Measurements from ENCODE around the gene SMARCAD1. TPM values are rescaled to one million over a fixed set of nuclear protein-coding genes. Genes with fewer than 3 reads are reported as not detected.

The SMARCAD1 gene
- total RNA-seq, 1 donor from 2014 or later: 18.4 TPM

GRCh38 chr4:94181815-94182214 lies 25.9 kb upstream of the SMARCAD1 start:
- no peaks in the 10 kb centered on the region for H3K36me3 ChIP-seq (ENCODE audit: control insufficient read depth, insufficient read depth, low read length)
- TF ChIP-seq CTCF (IDR thresholded peaks at IDR 0.05; ENCODE audit: insufficient read depth, low read length, severe bottlenecking): no peak
- DNase-seq (ENCODE audit: low read depth) (no peak), FAIRE-seq (no peak)
- no peak overlapping the region for H3K4me3 ChIP-seq (ENCODE audit: low read depth, low read length)
- H3K27me3 ChIP-seq (ENCODE audit: control insufficient read depth, insufficient read depth, low read length): no peaks in the 10 kb centered on the region

- TF ChIP-seq CTCF (IDR thresholded peaks at IDR 0.05; ENCODE audit: insufficient read depth, low read length, severe bottlenecking): no peak
- Histone ChIP-seq H3K36me3 (ENCODE audit: control insufficient read depth, insufficient read depth, low read length) (no peaks in the 10 kb centered on the region), H3K4me3 (ENCODE audit: low read depth, low read length) (no peak overlapping the region), H3K27me3 (ENCODE audit: control insufficient read depth, insufficient read depth, low read length) (no peaks in the 10 kb centered on the region)
- FAIRE-seq (no peak), DNase-seq (ENCODE audit: low read depth) (no peak)
Observed at GRCh38 chr4:94202769-94203168, 4.9 kb upstream of the SMARCAD1 start.

- FAIRE-seq: no peak
- TF ChIP-seq CTCF (IDR thresholded peaks at IDR 0.05; ENCODE audit: insufficient read depth, low read length, severe bottlenecking): no peak
- peaks cover 3% of the 10 kb centered on the region for H3K36me3 ChIP-seq (ENCODE audit: control insufficient read depth, insufficient read depth, low read length)
- no peak for DNase-seq (ENCODE audit: low read depth)
- H3K4me3 ChIP-seq (ENCODE audit: low read depth, low read length): peak overlapping the region; percentile 94
- no peaks in the 10 kb centered on the region for H3K27me3 ChIP-seq (ENCODE audit: control insufficient read depth, insufficient read depth, low read length)
Observed at GRCh38 chr4:94208266-94208665, 601 bp downstream of the SMARCAD1 start.

DNA sequence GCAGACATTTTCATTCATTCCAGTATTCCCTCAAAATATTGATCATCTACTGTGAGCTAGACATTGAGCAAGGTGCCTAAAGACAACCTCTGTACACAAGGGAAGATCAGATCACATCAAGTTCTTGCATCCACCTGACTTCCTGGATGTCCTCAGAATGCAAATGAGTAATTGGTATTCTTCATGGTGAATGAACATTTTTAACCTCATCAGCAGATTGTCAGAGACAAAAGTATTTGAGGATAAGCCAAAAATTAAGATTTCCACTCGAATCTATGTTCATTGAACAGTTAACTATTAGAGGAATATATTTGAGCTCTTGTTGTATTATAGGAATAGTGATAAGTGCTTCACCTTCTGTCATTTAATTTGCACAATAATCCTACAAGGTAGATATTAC lies 1.3 kb downstream of the SMARCAD1 start:
- TF ChIP-seq CTCF (IDR thresholded peaks at IDR 0.05; ENCODE audit: insufficient read depth, low read length, severe bottlenecking): no peak
- DNase-seq (ENCODE audit: low read depth) (no peak), FAIRE-seq (no peak)
- no peaks in the 10 kb centered on the region for H3K27me3 ChIP-seq (ENCODE audit: control insufficient read depth, insufficient read depth, low read length)
- H3K4me3 ChIP-seq (ENCODE audit: low read depth, low read length): no peak overlapping the region
- H3K36me3 ChIP-seq (ENCODE audit: control insufficient read depth, insufficient read depth, low read length): peaks cover 3% of the 10 kb centered on the region

DNA sequence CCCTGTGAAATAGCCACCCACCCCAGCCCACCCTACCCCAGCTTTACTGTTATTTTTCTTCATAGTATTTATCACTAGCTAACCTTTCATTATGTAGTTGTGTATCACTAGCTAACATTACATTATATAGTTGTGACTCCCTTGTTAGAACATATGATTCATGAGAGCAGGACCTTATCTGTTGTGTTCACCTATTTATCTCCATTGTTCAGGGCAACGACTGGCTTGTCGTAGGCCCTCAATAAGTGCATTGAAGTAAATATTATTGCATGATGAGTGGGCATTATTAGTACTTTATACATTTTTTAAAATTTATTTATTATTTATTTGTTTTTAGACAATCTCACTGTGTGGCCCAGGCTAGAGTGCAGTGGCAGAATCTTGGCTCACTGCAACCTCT lies 4.2 kb downstream of the SMARCAD1 start:
- no peak for FAIRE-seq
- peaks cover 5% of the 10 kb centered on the region for H3K36me3 ChIP-seq (ENCODE audit: control insufficient read depth, insufficient read depth, low read length)
- TF ChIP-seq CTCF (IDR thresholded peaks at IDR 0.05; ENCODE audit: insufficient read depth, low read length, severe bottlenecking): no peak
- no peak overlapping the region for H3K4me3 ChIP-seq (ENCODE audit: low read depth, low read length)
- no peak for DNase-seq (ENCODE audit: low read depth)
- no peaks in the 10 kb centered on the region for H3K27me3 ChIP-seq (ENCODE audit: control insufficient read depth, insufficient read depth, low read length)

GRCh38 chr4:94214703-94215319 lies 7.1 kb downstream of the SMARCAD1 start:
- DNase-seq (ENCODE audit: low read depth) (no peak), FAIRE-seq (no peak)
- Histone ChIP-seq H3K27me3 (ENCODE audit: control insufficient read depth, insufficient read depth, low read length) (no peaks in the 10 kb centered on the region), H3K36me3 (ENCODE audit: control insufficient read depth, insufficient read depth, low read length) (peaks cover 6% of the 10 kb centered on the region), H3K4me3 (ENCODE audit: low read depth, low read length) (no peak overlapping the region)
- no peak for TF ChIP-seq CTCF (IDR thresholded peaks at IDR 0.05; ENCODE audit: insufficient read depth, low read length, severe bottlenecking)

Measured in bronchial epithelial cell (primary cell).